B cell (primary cell): ENCODE results near the gene TMEM170B. TPM values are rescaled to one million over a fixed set of nuclear protein-coding genes. Genes with fewer than 3 reads are reported as not detected.
A peak's percentile ranks its signal among the peaks of the same experiment; 100 is the strongest.

Experiments used
- ATAC-seq: fragments of 200-7000 bp; cut with Tn5 transposase; one replicate; pipeline ENCODE4 v1.10.0; 2021; ENCODE audit warnings: low read depth, mild to moderate bottlenecking, moderate number of reproducible peaks, moderate library complexity
- CTCF ChIA-PET: fragments of 350-600 bp; sonication (Branson Sonifier 250); formaldehyde crosslinking; loops from one replicate; lab custom pipeline; 2021; ENCODE audit warnings: antibody characterized with exemption, inconsistent platforms; lab: Charles Lee
- POLR2A ChIA-PET: fragments of 350-600 bp; sonication (Branson Sonifier 250); formaldehyde crosslinking; loops from one replicate; lab custom pipeline; 2021; ENCODE audit warnings: antibody characterized with exemption; lab: Charles Lee
- DNase-seq: peaks from one replicate; pipeline ENCODE4 v3.0.0; 2013
- H2AFZ ChIP-seq: 2 replicates; pipeline ENCODE4 v1.6.1; 2012; ENCODE audit warnings: mild to moderate bottlenecking, low read depth, low read length; ENCODE audit not compliant: insufficient read depth, poor library complexity, severe bottlenecking
- H3K27ac ChIP-seq, 2 donors: 1 replicate in 1 of 2; 2 replicates in 1 of 2; pipeline ENCODE4 v1.5.1; 2012 to 2013; ENCODE audit warnings: low read length in 2 of 2, mild to moderate bottlenecking in 2 of 2, moderate library complexity in 1 of 2
- H3K27me3 ChIP-seq, 4 experiments: fragments of 200-600 bp in 1 of 4; sonication (generic) in 1 of 4; replicated peaks in 1 of 4; 1 replicate in 2 of 4; 2 replicates in 2 of 4; pipeline versions ENCODE4 v1.6.1 to v1.7.0; 2013 to 2016; ENCODE audit warnings: low read length in 3 of 4, mild to moderate bottlenecking in 2 of 4, mixed read lengths in 1 of 4, moderate library complexity in 1 of 4; ENCODE audit not compliant: insufficient read depth in 4 of 4, control insufficient read depth in 3 of 4; ENCODE audit errors: control extremely low read depth in 1 of 4
- H3K36me3 ChIP-seq, 2 experiments: replicated peaks in 1 of 2; 1 replicate in 1 of 2; 2 replicates in 1 of 2; pipeline versions ENCODE4 v1.6.1 to v1.7.1; 2013; ENCODE audit warnings: low read length in 1 of 2; ENCODE audit not compliant: insufficient read depth in 2 of 2, control insufficient read depth in 1 of 2; ENCODE audit errors: control extremely low read depth in 1 of 2, extremely low read depth in 1 of 2
- H3K4me1 ChIP-seq, 2 donors: fragments of 200-600 bp in 1 of 2; sonication (generic) in 1 of 2; 1 replicate in 1 of 2; 2 replicates in 1 of 2; pipeline versions ENCODE4 v1.5.1 to v1.6.1; 2013 to 2017; ENCODE audit warnings: low read length in 2 of 2; ENCODE audit not compliant: control insufficient read depth in 2 of 2, insufficient read depth in 2 of 2
- H3K4me2 ChIP-seq: replicated peaks from 2 replicates; pipeline ENCODE3; 2012; ENCODE audit warnings: mild to moderate bottlenecking, low read depth, low read length; ENCODE audit not compliant: poor library complexity, severe bottlenecking
- H3K4me3 ChIP-seq, 5 experiments: fragments of 200-600 bp in 1 of 5; sonication (generic) in 1 of 5; 1 replicate in 3 of 5; 2 replicates in 2 of 5; pipeline versions ENCODE4 v1.5.1 to v1.7.0; 2011 to 2016; ENCODE audit warnings: low read length in 4 of 5, mild to moderate bottlenecking in 4 of 5, low read depth in 2 of 5, control low read depth in 1 of 5, moderate library complexity in 1 of 5; ENCODE audit not compliant: insufficient read depth in 1 of 5; ENCODE audit errors: control extremely low read depth in 1 of 5, extremely low read depth in 1 of 5
- H3K79me2 ChIP-seq: fragments of 200-600 bp; sonication (generic); one replicate; pipeline ENCODE4 v1.6.0; 2016; ENCODE audit warnings: low read length; ENCODE audit not compliant: control insufficient read depth, insufficient read depth
- H3K9ac ChIP-seq: fragments of 200-600 bp; sonication (generic); 2 replicates; pipeline ENCODE4 v1.6.1; 2017; ENCODE audit warnings: mild to moderate bottlenecking, low read length, moderate library complexity
- H3K9me3 ChIP-seq, 3 donors: one replicate each; pipeline versions ENCODE4 v1.6.1 to v1.7.1; 2013; ENCODE audit warnings: low read length in 2 of 3; ENCODE audit not compliant: control insufficient read depth in 2 of 3, insufficient read depth in 1 of 3; ENCODE audit errors: control extremely low read depth in 1 of 3
- H4K20me1 ChIP-seq: 2 replicates; pipeline ENCODE4 v1.6.0; 2012; ENCODE audit warnings: mild to moderate bottlenecking, low read length; ENCODE audit not compliant: insufficient read depth, control insufficient read depth, poor library complexity, severe bottlenecking
- H3K27ac Mint-ChIP-seq: one replicate; pipeline ENCODE4 v1.8.0; 2021; ENCODE audit warnings: mixed read lengths
- H3K27me3 Mint-ChIP-seq: one replicate; pipeline ENCODE4 v1.8.0; 2021; ENCODE audit warnings: mixed read lengths
- H3K4me1 Mint-ChIP-seq: one replicate; pipeline ENCODE4 v1.8.0; 2021; ENCODE audit warnings: mixed read lengths
- H3K4me3 Mint-ChIP-seq: one replicate; pipeline ENCODE4 v1.8.0; 2021; ENCODE audit warnings: mixed read lengths
- H3K9me3 Mint-ChIP-seq: one replicate; pipeline ENCODE4 v1.8.0; 2022; ENCODE audit warnings: mixed read lengths; ENCODE audit not compliant: insufficient read depth
- EZH2 ChIP-seq: IDR thresholded peaks from 2 replicates; pipeline ENCODE4 v1.6.1; 2012; ENCODE audit warnings: borderline replicate concordance, low read depth, mild to moderate bottlenecking, moderate library complexity, low read length; ENCODE audit not compliant: insufficient read depth, poor library complexity, severe bottlenecking
- WGBS: methylation state at CpG from one replicate; pipeline ENCODE4 v1.1.5; 2013; ENCODE audit warnings: missing lambda C conversion rate; ENCODE audit not compliant: insufficient coverage; 5-methylcytosine and 5-hydroxymethylcytosine counted together
- intact Hi-C: fragments of 100-400 bp; cut with micrococcal nuclease; formaldehyde crosslinking; loops from one replicate; pipeline ENCODE4 v1.10.0; 2022
- polyA plus RNA-seq: library from polyadenylated mRNA; depleted of rRNA; stranded (reverse); fragments of >200 nt; gene quantifications from 2 replicates; pipeline ENCODE4 v1.2.3, GENCODE V29; 2012
- total RNA-seq, 2 donors: library from RNA; stranded (reverse); fragments of 120-200 nt in 1 of 2; gene quantifications; 1 replicate in 1 of 2; 2 replicates in 1 of 2; pipeline versions ENCODE4 v1.2.3 to v1.2.4, GENCODE V29; 2013 to 2022
- TF ChIP-seq, protein P1 (sequence below): fragments of 200-600 bp; IDR thresholded peaks from one replicate; pipeline ENCODE4 v1.8.0; 2022; ENCODE audit warnings: antibody characterized with exemption, mild to moderate bottlenecking

Gene TMEM170B
- total and polyA plus RNA-seq, 2 donors (not counting 1 experiment from before 2014, with no cell fraction given) = 0.64 to 3.4 TPM

DNA sequence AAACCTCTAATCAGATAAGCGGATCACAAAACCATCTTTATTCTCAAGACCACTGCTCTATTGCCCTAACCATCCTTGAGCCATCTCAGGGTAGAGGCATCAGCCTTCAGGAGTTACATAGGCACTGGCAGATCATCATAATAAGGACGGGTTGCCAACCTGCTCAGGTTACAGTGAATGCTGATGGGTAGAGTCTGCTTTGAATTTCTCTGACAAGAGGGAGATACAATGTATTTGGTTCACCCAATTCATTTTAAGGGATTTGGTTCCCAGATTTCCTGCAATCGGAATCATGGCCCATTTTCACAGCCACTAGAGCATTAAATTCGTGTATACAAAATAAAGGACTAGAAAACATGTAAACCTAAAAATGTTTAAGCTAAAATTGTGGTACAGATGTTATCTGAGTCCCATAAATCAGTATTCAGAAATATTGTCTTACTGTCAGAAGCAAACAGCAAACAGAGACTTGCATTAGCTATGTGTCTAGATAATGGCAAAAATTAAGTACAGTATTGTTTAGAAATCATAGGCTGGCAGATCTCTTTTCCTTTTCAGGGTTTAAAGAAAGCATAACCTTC is 41.9 kb upstream of the TMEM170B start:
- Histone ChIP-seq H3K27ac (peak overlapping the region in 1 of 2 donors; percentile 57), H3K79me2 (peaks cover 22% of the 10 kb centered on the region), H3K4me2 (peak overlapping the region; percentile 62), H2AFZ (peak overlapping the region; percentile 61), H3K36me3 (no peaks in the 10 kb centered on the region), H3K4me1 (peaks cover 48 to 53% of the 10 kb centered on the region in 2 donors), H3K9me3 (peaks cover 0 to 8% (median 2%) of the 10 kb centered on the region in 3 donors), H3K27me3 (no peaks in the 10 kb centered on the region), H3K9ac (peak overlapping the region; percentile 10), H3K4me3 (no peak overlapping the region), H4K20me1 (no peaks in the 10 kb centered on the region)
- WGBS = no CpG with 5 or more reads among the region's 4 CpGs
- Mint-ChIP-seq H3K4me3 (no peak overlapping the region), H3K4me1 (peaks cover 32% of the 10 kb centered on the region), H3K27me3 (no peaks in the 10 kb centered on the region), H3K27ac (peak overlapping the region; percentile 64), H3K9me3 (no peaks in the 10 kb centered on the region)
- ATAC-seq (no peak), DNase-seq (no peak)
- ChIA-PET CTCF (interaction anchor here (0.6 to 11.1 kb wide), 76 partner anchors 8 to 541 kb away, joined by 3 to 334 read pairs (median 5); partner anchors contain the start of gene NEDD9), POLR2A (no interaction called here)
- intact Hi-C loops = loop anchor here (1.0 to 10.0 kb wide), 8 partner anchors 35 to 402 kb away; partner anchors contain the start of genes NEDD9 and SMIM13
- TF ChIP-seq, protein P1, sequence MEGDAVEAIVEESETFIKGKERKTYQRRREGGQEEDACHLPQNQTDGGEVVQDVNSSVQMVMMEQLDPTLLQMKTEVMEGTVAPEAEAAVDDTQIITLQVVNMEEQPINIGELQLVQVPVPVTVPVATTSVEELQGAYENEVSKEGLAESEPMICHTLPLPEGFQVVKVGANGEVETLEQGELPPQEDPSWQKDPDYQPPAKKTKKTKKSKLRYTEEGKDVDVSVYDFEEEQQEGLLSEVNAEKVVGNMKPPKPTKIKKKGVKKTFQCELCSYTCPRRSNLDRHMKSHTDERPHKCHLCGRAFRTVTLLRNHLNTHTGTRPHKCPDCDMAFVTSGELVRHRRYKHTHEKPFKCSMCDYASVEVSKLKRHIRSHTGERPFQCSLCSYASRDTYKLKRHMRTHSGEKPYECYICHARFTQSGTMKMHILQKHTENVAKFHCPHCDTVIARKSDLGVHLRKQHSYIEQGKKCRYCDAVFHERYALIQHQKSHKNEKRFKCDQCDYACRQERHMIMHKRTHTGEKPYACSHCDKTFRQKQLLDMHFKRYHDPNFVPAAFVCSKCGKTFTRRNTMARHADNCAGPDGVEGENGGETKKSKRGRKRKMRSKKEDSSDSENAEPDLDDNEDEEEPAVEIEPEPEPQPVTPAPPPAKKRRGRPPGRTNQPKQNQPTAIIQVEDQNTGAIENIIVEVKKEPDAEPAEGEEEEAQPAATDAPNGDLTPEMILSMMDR = no peak
- TF ChIP-seq EZH2 = no peak
